Stomach (tissue), 4 donors: ENCODE results near the gene KDM8.

ENCODE experiments used
- EP300 ChIP-seq: sonication (generic); formaldehyde crosslinking; IDR thresholded peaks from one replicate; pipeline ENCODE4 v1.6.1; 2017; ENCODE audit warnings: antibody characterized with exemption
- POLR2A ChIP-seq, 4 donors: fragments of 450-650 bp; IDR thresholded peaks; one replicate each; pipeline ENCODE4 v1.6.1; 2016; ENCODE audit warnings: antibody characterized with exemption in 4 of 4, control low read depth in 2 of 4, mild to moderate bottlenecking in 1 of 4, moderate library complexity in 1 of 4
- TF ChIP-seq, protein P1 (sequence below), 7 experiments: fragments of 450-650 bp in 4 of 7; fragments of 200-600 bp in 3 of 7; sonication (generic) in 3 of 7; IDR thresholded peaks; one replicate each; pipeline ENCODE4 v1.5.1; 2016 to 2019; ENCODE audit warnings: antibody characterized with exemption in 7 of 7, control low read depth in 2 of 7, mild to moderate bottlenecking in 1 of 7

DNA sequence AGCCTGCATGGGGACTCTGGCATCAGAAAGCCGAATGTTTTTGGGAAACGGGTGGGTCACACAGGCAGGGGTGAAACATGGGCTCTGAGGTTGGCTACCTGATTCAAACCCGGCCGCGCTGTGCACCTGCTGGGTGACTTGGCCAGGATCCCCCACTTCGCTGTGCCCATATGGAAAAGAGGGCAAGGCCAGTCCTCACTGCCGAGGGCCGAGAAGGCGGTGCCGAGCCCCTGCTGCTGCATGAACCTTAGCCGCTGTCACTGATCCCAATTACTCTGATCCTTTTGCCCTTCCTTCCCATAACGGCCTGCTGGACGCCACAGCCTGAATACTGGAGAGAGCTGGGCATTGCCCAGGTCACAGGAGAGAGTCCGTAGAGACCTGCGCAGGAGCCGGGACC, 17.7 kb downstream of the KDM8 start:
- TF ChIP-seq, protein P1, sequence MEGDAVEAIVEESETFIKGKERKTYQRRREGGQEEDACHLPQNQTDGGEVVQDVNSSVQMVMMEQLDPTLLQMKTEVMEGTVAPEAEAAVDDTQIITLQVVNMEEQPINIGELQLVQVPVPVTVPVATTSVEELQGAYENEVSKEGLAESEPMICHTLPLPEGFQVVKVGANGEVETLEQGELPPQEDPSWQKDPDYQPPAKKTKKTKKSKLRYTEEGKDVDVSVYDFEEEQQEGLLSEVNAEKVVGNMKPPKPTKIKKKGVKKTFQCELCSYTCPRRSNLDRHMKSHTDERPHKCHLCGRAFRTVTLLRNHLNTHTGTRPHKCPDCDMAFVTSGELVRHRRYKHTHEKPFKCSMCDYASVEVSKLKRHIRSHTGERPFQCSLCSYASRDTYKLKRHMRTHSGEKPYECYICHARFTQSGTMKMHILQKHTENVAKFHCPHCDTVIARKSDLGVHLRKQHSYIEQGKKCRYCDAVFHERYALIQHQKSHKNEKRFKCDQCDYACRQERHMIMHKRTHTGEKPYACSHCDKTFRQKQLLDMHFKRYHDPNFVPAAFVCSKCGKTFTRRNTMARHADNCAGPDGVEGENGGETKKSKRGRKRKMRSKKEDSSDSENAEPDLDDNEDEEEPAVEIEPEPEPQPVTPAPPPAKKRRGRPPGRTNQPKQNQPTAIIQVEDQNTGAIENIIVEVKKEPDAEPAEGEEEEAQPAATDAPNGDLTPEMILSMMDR (IDR thresholded peaks at IDR 0.05): no peak
- TF ChIP-seq EP300 (no peak), POLR2A (IDR thresholded peaks at IDR 0.05) (no peak)
